NCI-H524 (cell line): Measurements from ENCODE around the gene TP53RK.

Source experiments
- DNase-seq, 2 experiments: peaks; one replicate each; lab custom pipeline; 2025; lab: John Stamatoyannopoulos, UW

Gene TP53RK

DNA sequence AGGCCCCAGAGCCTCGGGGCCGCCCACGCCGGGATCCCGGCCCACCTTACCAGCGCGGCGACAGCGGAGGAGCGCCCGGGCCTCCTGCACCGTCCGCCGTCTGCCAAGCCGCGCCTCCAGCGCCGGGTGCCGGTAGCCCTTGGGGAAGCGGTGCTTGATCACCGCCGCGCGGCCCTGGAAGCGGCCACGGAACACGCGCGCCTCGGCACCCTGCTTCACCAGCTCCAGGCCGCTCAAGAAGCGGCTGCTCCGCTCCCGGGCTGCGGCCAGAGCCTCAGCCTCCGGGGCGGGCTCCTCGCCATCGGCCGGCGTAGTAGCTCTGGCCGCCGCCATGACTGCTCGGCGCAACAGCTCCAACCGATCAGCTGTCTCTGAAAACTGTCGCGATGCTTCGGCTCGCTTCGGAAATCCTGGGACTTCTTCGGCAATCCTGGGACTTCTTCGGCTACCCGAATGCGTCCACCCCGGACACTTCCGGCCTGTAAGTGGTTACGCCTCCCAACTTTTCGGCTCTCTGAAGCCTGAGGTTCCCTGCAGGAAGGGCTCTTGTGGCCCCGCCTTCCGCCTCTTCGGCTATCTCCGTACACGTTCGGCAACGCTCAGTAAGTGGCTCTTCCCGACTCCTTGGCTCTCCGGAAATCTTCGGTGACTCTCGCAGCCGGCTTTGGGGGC, at the start of gene TP53RK:
Gene TP53RK, minus strand, starts transcription at position 363 of the 672 bp plus-strand sequence. Its CDS starts 30 bp downstream, at position 333.
- DNase-seq = peak; percentile 99 to 100

DNA sequence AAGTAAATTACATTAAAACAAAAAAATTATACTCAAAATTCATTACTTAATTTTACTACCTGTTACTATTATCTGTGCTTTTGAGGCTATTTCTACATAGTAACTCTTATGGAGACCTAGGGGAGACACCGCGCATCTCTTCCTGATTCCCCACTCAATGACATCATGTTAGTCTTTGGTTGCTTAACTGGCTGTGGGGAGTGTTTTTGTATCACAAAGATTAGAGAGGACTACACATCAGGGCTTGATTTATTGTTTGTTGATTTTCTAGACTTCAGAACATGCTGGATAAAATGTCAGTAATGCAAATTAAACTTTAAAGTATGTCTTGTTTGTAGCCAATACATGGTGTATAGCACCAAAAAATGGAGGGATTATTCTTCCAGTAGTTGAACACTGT, 46.2 kb upstream of the TP53RK start:
- DNase-seq = no peak

DNA sequence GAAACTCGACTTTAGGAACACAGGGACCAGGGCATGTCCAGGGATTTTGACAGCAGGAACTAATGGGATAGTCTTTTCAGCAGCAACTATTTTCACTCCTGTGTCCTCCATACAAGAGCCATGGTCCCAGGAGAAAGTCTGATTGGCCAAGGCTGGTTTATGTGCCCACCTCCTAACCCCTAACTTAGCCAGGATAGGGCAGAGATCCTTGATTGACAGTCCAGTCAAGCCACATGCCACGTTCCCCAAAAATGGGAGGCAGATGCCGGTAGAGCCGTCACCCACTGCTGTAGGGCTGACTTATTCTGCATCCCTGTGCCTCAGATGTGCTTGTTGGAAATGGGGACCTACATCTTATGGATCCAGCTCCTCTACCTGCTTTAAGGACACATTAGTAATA, 42.5 kb upstream of the TP53RK start:
- DNase-seq = no peak

DNA sequence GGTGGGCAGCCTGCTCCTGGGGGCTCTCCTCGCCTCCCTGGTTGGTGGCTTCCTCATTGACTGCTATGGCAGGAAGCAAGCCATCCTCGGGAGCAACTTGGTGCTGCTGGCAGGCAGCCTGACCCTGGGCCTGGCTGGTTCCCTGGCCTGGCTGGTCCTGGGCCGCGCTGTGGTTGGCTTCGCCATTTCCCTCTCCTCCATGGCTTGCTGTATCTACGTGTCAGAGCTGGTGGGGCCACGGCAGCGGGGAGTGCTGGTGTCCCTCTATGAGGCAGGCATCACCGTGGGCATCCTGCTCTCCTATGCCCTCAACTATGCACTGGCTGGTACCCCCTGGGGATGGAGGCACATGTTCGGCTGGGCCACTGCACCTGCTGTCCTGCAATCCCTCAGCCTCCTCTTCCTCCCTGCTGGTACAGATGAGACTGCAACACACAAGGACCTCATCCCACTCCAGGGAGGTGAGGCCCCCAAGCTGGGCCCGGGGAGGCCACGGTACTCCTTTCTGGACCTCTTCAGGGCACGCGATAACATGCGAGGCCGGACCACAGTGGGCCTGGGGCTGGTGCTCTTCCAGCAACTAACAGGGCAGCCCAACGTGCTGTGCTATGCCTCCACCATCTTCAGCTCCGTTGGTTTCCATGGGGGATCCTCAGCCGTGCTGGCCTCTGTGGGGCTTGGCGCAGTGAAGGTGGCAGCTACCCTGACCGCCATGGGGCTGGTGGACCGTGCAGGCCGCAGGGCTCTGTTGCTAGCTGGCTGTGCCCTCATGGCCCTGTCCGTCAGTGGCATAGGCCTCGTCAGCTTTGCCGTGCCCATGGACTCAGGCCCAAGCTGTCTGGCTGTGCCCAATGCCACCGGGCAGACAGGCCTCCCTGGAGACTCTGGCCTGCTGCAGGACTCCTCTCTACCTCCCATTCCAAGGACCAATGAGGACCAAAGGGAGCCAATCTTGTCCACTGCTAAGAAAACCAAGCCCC, 36.2 kb upstream of the TP53RK start:
- no peak for DNase-seq

DNA sequence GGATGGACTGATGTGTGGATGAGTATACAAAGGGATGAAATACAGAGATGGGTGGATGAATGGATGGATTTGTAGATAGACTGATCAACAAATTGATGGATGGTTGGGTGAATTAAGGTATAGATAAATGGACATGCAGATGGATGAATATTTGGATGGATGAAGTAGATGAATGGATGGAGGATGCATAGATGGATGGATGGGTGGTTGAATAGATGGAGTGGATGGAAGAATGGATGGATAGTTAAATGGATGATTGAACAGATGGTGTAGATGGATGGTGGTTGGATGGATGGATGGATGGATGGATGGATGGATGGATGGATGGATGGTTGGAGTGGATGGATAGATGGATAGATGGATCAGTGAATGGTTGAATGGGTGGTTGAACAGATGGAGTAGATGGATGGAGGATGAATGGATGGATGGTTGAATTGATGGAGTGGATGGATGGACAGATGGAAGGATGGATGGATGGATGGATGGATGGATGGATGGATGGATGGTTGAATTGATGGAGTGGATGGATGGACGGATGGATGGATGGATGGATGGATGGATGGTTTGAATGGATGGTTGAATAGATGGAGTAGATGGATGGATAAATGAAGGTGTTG, 35.2 kb upstream of the TP53RK start:
- DNase-seq = no peak

DNA sequence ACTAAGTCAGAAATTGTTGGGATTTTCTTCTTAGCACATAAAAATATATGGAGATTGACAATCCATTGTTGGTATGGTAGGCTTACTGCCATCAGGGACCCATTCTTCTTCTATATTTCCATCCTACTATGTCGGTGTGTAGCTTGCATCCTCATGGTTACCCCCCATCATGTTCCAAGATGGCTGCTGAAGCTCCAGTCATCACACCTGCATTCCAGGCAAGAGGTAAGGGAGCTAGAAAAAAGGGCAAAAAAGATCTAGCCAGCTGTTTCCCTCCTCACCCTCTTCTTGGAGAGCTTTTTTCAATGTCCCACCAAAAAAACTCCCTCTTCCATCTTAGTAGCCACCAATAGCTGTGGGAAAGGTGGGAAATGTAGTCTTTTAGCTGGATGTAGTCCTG, 33.8 kb upstream of the TP53RK start:
- DNase-seq = no peak

DNA sequence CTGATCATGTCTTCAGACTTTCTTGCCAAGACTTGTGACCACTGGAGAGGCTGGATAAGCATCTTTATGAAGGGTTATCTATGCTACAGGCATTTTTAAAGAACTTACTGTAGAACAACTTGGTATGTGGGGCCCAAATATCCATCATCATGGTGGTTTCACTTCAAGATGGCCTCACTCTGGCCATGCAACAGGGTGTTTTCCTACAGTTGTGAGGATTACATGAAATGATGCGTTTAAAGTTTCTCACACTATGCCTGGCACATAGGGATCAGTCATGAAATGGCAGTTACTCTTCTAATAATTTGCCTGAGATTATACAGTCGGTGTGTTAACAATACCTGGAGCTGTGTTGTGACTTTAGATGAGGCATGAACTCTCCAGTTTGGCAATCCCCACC, 33.2 kb upstream of the TP53RK start:
- no peak for DNase-seq

DNA sequence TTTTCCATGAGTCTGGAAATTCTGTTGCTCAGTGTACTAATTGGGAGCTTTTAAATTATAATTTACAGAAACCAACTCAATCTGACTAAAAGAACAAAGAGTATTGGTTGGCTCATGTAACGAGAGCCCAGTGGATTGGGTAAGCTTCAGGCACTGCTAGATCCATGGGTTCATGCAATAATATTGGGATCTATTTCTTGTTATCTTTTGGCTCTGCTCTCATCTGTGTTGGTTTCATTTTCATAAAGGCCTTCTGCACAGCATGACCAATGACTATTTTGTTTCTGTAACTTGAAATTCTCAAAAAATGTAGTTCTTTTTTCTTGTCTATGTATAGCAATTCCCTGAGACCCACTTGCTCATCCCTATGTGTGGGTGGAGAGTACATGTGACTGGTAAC, 32.2 kb upstream of the TP53RK start:
- no peak for DNase-seq

DNA sequence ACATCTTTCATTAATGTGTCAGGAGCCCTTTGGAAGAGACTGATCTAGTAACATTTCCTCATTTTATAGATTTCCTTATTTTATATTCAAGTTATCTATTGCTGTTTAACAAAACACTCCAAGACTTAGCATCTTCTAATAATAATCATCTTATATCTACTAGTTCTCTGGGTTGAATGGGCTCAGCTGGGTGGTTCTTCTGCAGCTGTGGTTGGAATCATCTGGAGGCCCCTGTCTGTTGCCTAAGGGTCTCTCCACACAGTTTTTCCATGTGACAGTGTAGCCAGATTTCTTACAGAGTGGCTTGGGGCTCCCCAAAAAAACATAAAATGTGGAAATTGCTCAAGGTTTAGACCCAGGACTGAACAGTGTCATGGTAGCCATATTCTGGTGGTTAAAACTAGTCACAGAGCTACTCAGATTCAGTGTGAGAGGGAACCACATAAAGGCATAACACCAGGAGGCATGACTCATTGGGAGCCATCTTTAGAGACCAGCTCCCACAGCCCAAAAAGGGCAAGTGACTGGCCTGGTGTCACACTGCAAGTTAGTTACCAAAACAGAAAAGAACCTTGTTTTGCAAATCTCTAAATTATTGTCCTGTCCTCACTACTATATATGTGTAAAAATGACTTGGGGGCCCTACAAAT, 31.7 kb upstream of the TP53RK start:
- no peak for DNase-seq

DNA sequence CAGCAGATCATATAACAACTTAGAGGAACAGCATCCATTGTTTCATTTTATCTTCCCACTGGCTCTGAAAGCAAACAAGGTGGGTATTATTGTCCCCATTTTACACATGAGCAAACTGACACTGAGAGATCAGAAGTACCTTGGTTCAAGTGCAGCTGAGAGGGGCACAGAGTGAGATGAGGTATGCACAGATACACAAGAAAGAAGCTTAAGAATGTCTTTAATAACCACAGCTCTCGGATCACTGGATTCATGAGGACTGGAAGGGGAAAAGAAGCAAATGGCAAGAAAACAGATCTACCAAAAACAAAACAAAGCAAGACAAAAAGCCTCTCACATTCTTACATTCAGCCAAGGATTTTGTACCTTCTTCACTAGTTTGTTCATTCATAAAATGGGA, 30.8 kb upstream of the TP53RK start:
- DNase-seq = no peak

DNA sequence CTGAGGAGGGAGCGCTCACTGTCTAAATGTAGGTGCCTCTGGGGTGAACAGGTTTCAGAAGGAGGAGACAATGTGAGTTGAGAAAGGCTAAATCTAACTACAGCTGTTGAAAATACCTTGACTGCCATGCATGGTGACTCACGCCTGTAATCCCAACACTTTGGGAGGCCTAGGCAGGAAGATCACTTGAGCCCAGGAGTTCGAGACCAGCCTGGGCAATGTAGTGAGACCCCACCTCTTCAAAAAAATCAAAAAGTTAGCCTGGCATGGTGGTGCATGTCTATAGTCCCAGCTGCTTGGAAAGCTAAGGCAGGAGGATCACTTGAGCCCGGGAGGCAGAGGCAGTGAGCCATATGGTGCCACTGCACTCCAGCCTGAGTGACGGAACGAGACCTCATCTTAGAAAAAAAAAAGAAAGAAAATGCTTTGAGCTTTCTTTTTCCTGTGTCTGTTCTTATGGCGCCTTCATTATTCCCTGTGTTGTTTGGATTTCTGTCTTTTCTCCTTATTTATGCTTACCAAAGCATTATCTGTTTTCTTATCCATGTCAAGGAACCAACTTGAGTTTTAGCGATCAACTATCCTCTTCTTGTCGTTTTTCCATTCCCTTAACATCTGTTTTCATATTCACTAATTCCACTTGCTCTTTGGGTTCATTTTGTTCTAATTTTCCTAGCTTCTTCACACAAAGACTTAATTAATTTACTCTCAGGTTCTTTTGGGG, 28.7 kb upstream of the TP53RK start:
- DNase-seq = peak; percentile 40 to 64

DNA sequence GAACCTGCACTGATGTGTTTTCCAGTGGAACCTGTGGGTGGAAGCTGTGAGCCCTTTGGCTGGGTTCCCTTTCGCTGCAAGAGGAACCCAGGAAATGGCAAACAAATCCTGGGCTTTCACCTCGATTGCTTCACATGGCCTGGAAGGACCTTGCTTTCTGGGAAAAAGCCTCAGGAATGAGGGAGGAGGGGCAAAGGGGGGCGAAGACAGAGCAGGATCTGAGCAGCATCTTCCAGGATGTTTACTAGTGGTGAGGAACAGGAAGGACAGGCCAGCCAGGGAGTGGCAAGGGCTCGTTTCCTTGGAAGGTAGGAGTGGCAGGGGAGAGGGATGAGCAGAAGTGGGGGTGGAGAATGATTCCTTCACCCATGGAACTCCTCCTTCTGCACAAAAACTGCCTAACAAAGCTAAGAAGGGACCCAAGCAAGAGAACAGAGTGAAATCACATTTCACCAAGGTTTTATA, 26.1 kb upstream of the TP53RK start:
- no peak for DNase-seq

DNA sequence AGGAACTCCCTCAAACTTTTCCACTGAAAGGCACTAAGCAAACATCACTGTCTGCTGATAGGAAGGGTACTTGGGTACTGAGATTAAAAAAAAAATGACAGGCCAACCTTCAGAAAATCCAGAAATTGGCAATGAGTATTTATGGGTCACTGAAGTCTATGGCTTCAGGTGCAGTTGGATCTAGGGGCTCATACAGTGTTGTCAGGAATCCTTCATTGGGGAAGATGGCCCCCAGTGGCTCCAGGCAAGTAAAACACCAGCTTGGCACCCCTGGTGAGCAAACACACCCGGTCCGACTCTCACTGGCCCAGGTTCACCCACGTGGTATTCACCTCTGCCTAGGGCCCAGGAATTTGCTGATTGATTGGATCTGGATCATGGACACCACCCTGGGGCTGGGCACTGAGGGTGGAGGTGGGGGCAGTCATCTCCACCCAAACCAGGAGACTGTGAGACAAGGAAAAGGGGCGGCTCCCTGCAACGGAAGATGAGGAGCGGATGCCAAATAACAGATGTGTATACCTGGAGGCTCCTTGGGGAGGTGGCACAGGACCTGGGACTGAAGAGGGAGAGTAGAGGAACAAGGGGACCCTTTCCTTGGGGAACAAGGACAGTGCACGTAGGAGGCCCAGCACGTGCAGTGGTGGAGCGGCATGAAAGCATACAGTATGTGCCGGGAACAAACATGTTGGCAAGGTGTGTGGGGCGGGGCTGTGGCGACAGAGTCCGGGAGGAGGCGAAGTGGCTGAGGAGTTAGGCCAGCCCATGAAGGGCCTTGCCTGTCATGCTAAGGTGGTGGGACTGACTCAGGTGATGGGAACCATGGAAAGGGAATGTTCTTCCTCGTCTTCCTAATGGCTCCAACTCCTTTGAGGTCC, 25.0 kb upstream of the TP53RK start:
- no peak for DNase-seq

DNA sequence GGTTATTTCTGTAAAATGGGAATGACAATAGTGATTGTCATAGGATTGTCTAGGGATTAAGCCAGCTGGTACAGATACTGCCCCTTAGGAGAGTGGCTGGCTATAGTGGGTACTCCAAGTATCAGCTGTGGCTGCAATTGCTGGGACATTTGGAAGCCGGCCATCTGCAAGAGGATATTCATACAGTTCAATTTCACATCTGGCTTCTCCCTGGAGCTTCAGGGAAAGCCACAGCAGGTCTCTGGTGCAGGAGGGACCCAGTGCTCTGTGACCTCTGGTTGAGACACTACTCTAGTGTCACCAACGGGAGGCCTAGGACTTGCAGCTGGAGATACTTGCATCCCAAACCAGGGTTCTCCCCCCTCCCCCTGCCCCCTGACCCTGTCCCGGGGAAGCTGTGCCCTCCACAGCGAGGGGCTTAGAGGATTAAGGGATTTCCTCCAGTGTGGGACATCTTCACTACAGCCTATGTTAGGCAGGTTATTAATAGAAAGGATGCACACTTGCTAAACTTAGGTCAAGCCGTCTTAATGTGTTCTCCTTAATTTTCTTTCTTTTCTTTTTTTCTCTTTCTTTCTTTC, 22.9 kb upstream of the TP53RK start:
- DNase-seq = peak in 1 of 2 experiments; percentile 48

DNA sequence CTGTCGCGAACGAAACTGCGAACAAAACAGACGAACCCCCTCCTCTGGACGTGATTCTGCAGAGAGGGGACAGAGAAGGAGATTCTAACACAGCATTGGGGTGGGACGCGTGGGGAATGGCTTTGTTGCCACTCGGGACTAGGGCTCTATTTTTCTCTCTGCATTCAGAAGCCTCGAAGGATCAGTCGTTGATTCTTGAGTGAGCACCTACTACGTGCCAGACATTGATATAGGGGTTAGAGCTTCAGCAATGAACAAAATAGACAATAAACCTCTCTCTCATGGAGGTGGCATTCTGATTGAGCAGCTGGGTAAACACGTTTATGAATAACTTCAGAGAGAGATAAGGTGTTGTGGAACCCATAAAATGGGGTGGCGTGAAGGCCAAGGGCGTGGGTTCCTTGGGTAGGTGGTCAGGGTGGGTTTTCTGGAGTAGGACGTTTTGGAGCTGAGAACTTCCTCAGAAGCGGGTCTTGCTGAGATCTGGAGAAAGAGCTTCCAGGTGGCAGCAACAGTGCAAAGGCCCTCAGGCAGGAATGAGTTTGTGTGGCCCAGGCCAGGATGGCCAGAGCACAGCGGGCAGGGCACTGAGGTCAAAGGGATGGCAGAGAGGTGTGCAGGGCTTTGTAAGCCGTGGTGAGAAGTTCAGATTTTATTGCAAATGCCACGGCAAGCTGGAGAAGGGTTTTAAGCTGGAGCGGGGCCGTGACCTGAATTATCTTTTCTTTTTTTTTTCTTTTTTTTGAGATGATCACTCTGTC, 21.1 kb upstream of the TP53RK start:
- no peak for DNase-seq

DNA sequence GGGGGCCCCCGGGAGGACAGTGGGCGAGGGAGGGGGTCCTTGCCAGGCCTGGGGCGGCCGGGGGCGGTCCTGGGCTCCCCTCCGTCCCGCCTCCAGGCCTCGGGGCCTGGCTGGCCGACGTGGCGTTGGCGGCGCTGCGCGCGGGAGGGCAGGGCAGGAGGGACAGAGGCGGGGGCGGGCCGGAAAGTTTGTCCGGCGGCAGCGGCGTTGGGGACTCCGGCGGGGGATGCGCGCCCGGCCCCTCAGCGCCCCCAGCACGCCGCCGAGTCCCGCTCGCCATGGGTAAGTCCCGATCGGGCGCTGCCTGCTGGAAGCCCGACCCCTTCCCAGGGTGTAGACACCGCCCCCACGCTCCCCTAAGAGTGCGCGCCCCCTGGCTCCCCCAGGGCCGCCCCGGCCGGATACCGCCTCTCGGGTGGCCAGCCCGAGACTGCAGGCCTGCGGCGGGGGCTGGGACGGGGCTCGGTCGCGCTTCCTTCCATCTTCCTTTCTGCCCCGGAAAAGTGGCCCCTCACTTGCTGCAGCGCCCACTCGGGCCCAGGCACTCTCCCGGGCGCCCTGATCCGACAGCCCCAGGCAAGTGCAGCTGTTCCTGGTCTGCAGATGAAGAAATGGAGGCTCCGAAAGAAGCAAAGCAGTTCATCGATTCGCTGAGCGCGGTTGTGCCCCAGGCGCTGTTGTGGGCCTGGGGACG, 20.4 kb upstream of the TP53RK start, which contains the start of gene SLC2A10:
Gene SLC2A10, plus strand, starts transcription at position 191 of the 694 bp plus-strand sequence. Its CDS starts 88 bp downstream, at position 279.
- DNase-seq = peak in 1 of 2 experiments; percentile 25

DNA sequence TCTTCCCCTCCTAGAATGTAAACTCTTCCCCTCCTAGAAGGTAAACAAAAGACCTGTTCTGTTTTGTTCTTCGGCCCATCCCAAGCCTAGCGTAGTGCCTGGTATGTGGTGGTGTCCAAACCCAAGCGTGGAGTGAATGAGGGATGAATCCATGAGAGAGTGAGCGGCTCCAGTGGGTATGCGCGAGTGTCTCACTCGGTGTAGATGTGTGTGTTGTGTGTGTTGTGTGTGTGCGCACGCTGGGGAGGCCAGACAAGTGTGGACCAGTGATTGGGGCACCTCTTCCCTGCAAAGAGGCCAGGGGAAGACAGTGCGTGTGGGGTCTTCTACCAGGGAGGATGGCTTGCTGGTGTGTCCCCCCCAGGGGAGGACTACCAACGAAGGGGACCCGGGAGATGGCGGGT, 19.8 kb upstream of the TP53RK start:
- no peak for DNase-seq

DNA sequence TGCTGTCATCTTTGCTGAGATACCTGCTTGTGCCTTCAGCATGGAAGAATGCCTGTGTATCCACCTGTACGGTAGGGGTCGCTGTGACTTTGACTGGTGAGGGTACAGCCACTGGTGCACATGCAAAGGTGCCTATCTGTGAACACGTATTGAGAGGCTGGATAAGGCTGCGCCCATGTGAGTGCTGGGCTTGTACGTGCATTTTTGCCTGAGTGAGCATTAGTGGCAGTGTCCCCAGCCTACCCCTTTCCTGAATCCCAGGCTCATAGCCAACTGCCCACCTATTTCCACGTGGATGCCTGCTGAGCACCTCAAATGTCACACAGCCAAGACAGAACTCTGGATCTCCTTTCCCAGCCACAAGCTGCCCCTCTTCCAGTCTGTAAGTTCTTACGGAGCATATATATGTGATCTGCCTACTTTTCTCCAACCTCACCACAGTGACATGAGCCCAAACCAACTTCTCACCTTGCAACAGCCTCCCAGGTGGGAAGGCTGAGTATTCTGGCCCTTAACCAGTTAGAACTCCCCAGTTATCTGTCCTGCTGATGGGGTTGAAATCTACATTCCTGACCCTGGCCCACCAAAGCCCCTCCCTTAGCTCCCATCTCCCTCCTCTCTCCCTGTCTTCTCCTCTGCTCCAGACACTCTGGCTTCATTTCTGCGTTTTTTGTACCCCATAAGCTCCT, 19.1 kb upstream of the TP53RK start:
- peak in 1 of 2 experiments; percentile 15 for DNase-seq
